WERI-Rb-1 (cell line): ENCODE results near the gene LRRN4CL.

Source experiments
- DNase-seq: peaks from one replicate; pipeline ENCODE4 v3.0.0-alpha.2; 2020
- H3K27ac ChIP-seq: fragments of 250-450 bp; sonication (Bioruptor Pico); 2 replicates; pipeline ENCODE4 v1.5.1; 2020; ENCODE audit warnings: mild to moderate bottlenecking, moderate library complexity
- H3K27me3 ChIP-seq: fragments of 250-450 bp; sonication (Bioruptor Pico); 2 replicates; pipeline ENCODE4 v1.5.1; 2021; ENCODE audit warnings: mild to moderate bottlenecking, low read depth, moderate library complexity; ENCODE audit not compliant: insufficient read depth, severe bottlenecking
- H3K36me3 ChIP-seq: fragments of 250-450 bp; sonication (Bioruptor Pico); 2 replicates; pipeline ENCODE4 v1.5.1; 2020; ENCODE audit warnings: mild to moderate bottlenecking, moderate library complexity
- H3K4me3 ChIP-seq: 2 replicates; pipeline ENCODE4 v1.5.1; 2011; ENCODE audit warnings: low read depth, mild to moderate bottlenecking, control low read depth, low read length
- H3K9me3 ChIP-seq: fragments of 250-450 bp; sonication (Bioruptor Pico); 2 replicates; pipeline ENCODE4 v1.5.1; 2021; ENCODE audit warnings: mild to moderate bottlenecking, moderate library complexity; ENCODE audit not compliant: severe bottlenecking
- CTCF ChIP-seq: IDR thresholded peaks from 2 replicates; pipeline ENCODE4 v1.5.1; 2011; ENCODE audit warnings: low read depth, mild to moderate bottlenecking, control low read depth, inconsistent platforms, low read length

The LRRN4CL gene

GRCh38 chr11:62673196-62673525 lies 16.2 kb downstream of the LRRN4CL start:
- H3K27me3 ChIP-seq = no peaks in the 10 kb centered on the region
- H3K36me3 ChIP-seq = peaks cover 58% of the 10 kb centered on the region
- DNase-seq = no peak
- no peaks in the 10 kb centered on the region for H3K9me3 ChIP-seq
- no peak for TF ChIP-seq CTCF
- peak overlapping the region; percentile 38 for H3K27ac ChIP-seq
- H3K4me3 ChIP-seq = no peak overlapping the region

- no peak for TF ChIP-seq CTCF
- Histone ChIP-seq H3K4me3 (peak within 1 kb of the TSS; percentile 93), H3K9me3 (no peaks in the 10 kb centered on the region), H3K36me3 (peaks cover 58% of the 10 kb centered on the region), H3K27ac (peak within 1 kb of the TSS; percentile 88), H3K27me3 (no peaks in the 10 kb centered on the region)
- DNase-seq = peak; percentile 88
These were observed 17.5 kb downstream of the LRRN4CL start, which contains the start of the genes LBHD1 and UQCC3 for GRCh38 chr11:62671608-62672389. LBHD1 (minus strand) TSS chr11:62672267; CDS start chr11:62670031, 2,236 bp downstream. UQCC3 (plus strand) TSS chr11:62671673; CDS start chr11:62671746, 73 bp downstream.

GRCh38 chr11:62671236-62671607 lies 18.1 kb downstream of the LRRN4CL start:
- Histone ChIP-seq H3K27me3 (no peaks in the 10 kb centered on the region), H3K36me3 (peaks cover 58% of the 10 kb centered on the region), H3K27ac (peak overlapping the region; percentile 88), H3K4me3 (peak overlapping the region; percentile 93), H3K9me3 (no peaks in the 10 kb centered on the region)
- no peak for TF ChIP-seq CTCF
- no peak for DNase-seq

- Histone ChIP-seq H3K27me3 (no peaks in the 10 kb centered on the region), H3K4me3 (peak overlapping the region; percentile 34), H3K27ac (peak overlapping the region; percentile 88), H3K36me3 (peaks cover 53% of the 10 kb centered on the region), H3K9me3 (no peaks in the 10 kb centered on the region)
- no peak for TF ChIP-seq CTCF
- peak; percentile 79 for DNase-seq
These were observed 19.7 kb downstream of the LRRN4CL start for GRCh38 chr11:62669420-62670161.

- no peak overlapping the region for H3K4me3 ChIP-seq
- no peak for TF ChIP-seq CTCF
- DNase-seq = no peak
- H3K27me3 ChIP-seq = no peaks in the 10 kb centered on the region
- H3K36me3 ChIP-seq = peaks cover 44% of the 10 kb centered on the region
- peak overlapping the region; percentile 87 for H3K27ac ChIP-seq
- no peaks in the 10 kb centered on the region for H3K9me3 ChIP-seq
These were observed 21.9 kb downstream of the LRRN4CL start for GRCh38 chr11:62667460-62667859.
